Subcutaneous abdominal adipose tissue (tissue), 5 donors: Measurements from ENCODE around the gene GPR153.

Experiments used
- H3K27ac ChIP-seq: one replicate; pipeline ENCODE4 v1.7.0; 2013; ENCODE audit warnings: low read depth, mild to moderate bottlenecking, inconsistent platforms, low read length, moderate library complexity
- H3K27me3 ChIP-seq, 5 donors: one replicate each; pipeline ENCODE4 v1.7.0; 2013; ENCODE audit warnings: low read length in 5 of 5, inconsistent platforms in 1 of 5; ENCODE audit not compliant: control insufficient read depth in 5 of 5, insufficient read depth in 4 of 5
- H3K36me3 ChIP-seq, 5 donors: one replicate each; pipeline ENCODE4 v1.7.0; 2013; ENCODE audit warnings: low read length in 5 of 5; ENCODE audit not compliant: control insufficient read depth in 5 of 5, insufficient read depth in 5 of 5
- H3K4me1 ChIP-seq, 5 donors: one replicate each; pipeline ENCODE4 v1.7.0; 2013; ENCODE audit warnings: low read length in 5 of 5, mild to moderate bottlenecking in 3 of 5, moderate library complexity in 1 of 5; ENCODE audit not compliant: control insufficient read depth in 5 of 5, insufficient read depth in 5 of 5
- H3K4me3 ChIP-seq, 5 donors: one replicate each; pipeline ENCODE4 v1.7.0; 2013; ENCODE audit warnings: low read length in 5 of 5, low read depth in 1 of 5
- H3K9ac ChIP-seq, 5 donors: one replicate each; pipeline ENCODE4 v1.7.0; 2013; ENCODE audit warnings: low read length in 5 of 5, mild to moderate bottlenecking in 4 of 5, moderate library complexity in 3 of 5
- H3K9me3 ChIP-seq, 5 donors: one replicate each; pipeline ENCODE4 v1.7.0; 2013; ENCODE audit warnings: low read length in 5 of 5; ENCODE audit not compliant: control insufficient read depth in 5 of 5
- donor health status: healthy.
- donor health status: healthy.
- donor health status: healthy.
- donor health status: healthy.
- donor health status: healthy.

The GPR153 gene

GRCh38 chr1:6271554-6271953, 10.7 kb upstream of the GPR153 start:
- H3K4me1 ChIP-seq: peaks cover 0 to 10% (median 8%) of the 10 kb centered on the region in 5 donors
- H3K9ac ChIP-seq: no peak overlapping the region
- no peak overlapping the region for H3K4me3 ChIP-seq
- peaks cover 0 to 2% (median 0%) of the 10 kb centered on the region in 5 donors for H3K27me3 ChIP-seq
- no peaks in the 10 kb centered on the region for H3K9me3 ChIP-seq
- no peaks in the 10 kb centered on the region for H3K36me3 ChIP-seq
- H3K27ac ChIP-seq: no peak overlapping the region

- no peaks in the 10 kb centered on the region for H3K36me3 ChIP-seq
- H3K4me3 ChIP-seq: no peak overlapping the region
- no peaks in the 10 kb centered on the region for H3K9me3 ChIP-seq
- no peak overlapping the region for H3K9ac ChIP-seq
- H3K27me3 ChIP-seq: peaks cover 0 to 2% (median 0%) of the 10 kb centered on the region in 5 donors
- peaks cover 0 to 4% (median 3%) of the 10 kb centered on the region in 5 donors for H3K4me1 ChIP-seq
- H3K27ac ChIP-seq: no peak overlapping the region
These were observed 10.1 kb upstream of the GPR153 start for GRCh38 chr1:6271006-6271405.

GRCh38 chr1:6270401-6270800, 9.5 kb upstream of the GPR153 start:
- no peaks in the 10 kb centered on the region for H3K4me1 ChIP-seq
- H3K36me3 ChIP-seq: no peaks in the 10 kb centered on the region
- H3K9ac ChIP-seq: no peak overlapping the region
- H3K27me3 ChIP-seq: peaks cover 0 to 2% (median 0%) of the 10 kb centered on the region in 5 donors
- no peak overlapping the region for H3K4me3 ChIP-seq
- H3K27ac ChIP-seq: no peak overlapping the region
- H3K9me3 ChIP-seq: no peaks in the 10 kb centered on the region

- Histone ChIP-seq H3K9me3 (no peaks in the 10 kb centered on the region), H3K36me3 (no peaks in the 10 kb centered on the region), H3K9ac (no peak overlapping the region), H3K27ac (no peak overlapping the region), H3K27me3 (peaks cover 0 to 2% (median 0%) of the 10 kb centered on the region in 5 donors), H3K4me1 (no peaks in the 10 kb centered on the region), H3K4me3 (no peak overlapping the region)
These were observed 9.0 kb upstream of the GPR153 start for GRCh38 chr1:6269720-6270400.

GRCh38 chr1:6269296-6269695, 8.4 kb upstream of the GPR153 start:
- peaks cover 0 to 2% (median 0%) of the 10 kb centered on the region in 5 donors for H3K27me3 ChIP-seq
- H3K4me1 ChIP-seq: peaks cover 0 to 2% (median 0%) of the 10 kb centered on the region in 5 donors
- no peaks in the 10 kb centered on the region for H3K36me3 ChIP-seq
- no peak overlapping the region for H3K27ac ChIP-seq
- no peak overlapping the region for H3K4me3 ChIP-seq
- no peaks in the 10 kb centered on the region for H3K9me3 ChIP-seq
- H3K9ac ChIP-seq: no peak overlapping the region

- Histone ChIP-seq H3K9ac (no peak overlapping the region), H3K4me1 (peaks cover under 1 to 11% (median 8%) of the 10 kb centered on the region in 5 donors), H3K27me3 (peaks cover 0 to 2% (median 0%) of the 10 kb centered on the region in 5 donors), H3K9me3 (no peaks in the 10 kb centered on the region), H3K4me3 (no peak overlapping the region), H3K36me3 (no peaks in the 10 kb centered on the region), H3K27ac (no peak overlapping the region)
These were observed 7.5 kb upstream of the GPR153 start for GRCh38 chr1:6268415-6268814.

- Histone ChIP-seq H3K27ac (no peak overlapping the region), H3K9me3 (no peaks in the 10 kb centered on the region), H3K27me3 (peaks cover 0 to 2% (median 0%) of the 10 kb centered on the region in 5 donors), H3K9ac (no peak overlapping the region), H3K4me3 (no peak overlapping the region), H3K36me3 (no peaks in the 10 kb centered on the region), H3K4me1 (peaks cover 2 to 17% (median 14%) of the 10 kb centered on the region in 5 donors)
These were observed 6.9 kb upstream of the GPR153 start for GRCh38 chr1:6267686-6268322.

GRCh38 chr1:6266641-6267040, 5.7 kb upstream of the GPR153 start:
- Histone ChIP-seq H3K9me3 (no peaks in the 10 kb centered on the region), H3K27ac (no peak overlapping the region), H3K4me3 (no peak overlapping the region), H3K4me1 (peaks cover 2 to 27% (median 22%) of the 10 kb centered on the region in 5 donors), H3K27me3 (peaks cover 0 to 2% (median 0%) of the 10 kb centered on the region in 5 donors), H3K36me3 (no peaks in the 10 kb centered on the region), H3K9ac (no peak overlapping the region)

GRCh38 chr1:6265151-6265550, 4.3 kb upstream of the GPR153 start:
- Histone ChIP-seq H3K9ac (no peak overlapping the region), H3K27ac (no peak overlapping the region), H3K4me1 (peaks cover 2 to 35% (median 27%) of the 10 kb centered on the region in 5 donors), H3K9me3 (no peaks in the 10 kb centered on the region), H3K4me3 (no peak overlapping the region), H3K36me3 (no peaks in the 10 kb centered on the region), H3K27me3 (peaks cover 0 to 2% (median 0%) of the 10 kb centered on the region in 5 donors)

- H3K9me3 ChIP-seq: no peaks in the 10 kb centered on the region
- H3K27me3 ChIP-seq: peaks cover 0 to 2% (median 0%) of the 10 kb centered on the region in 5 donors
- H3K36me3 ChIP-seq: no peaks in the 10 kb centered on the region
- H3K9ac ChIP-seq: no peak overlapping the region
- H3K27ac ChIP-seq: no peak overlapping the region
- peaks cover 2 to 47% (median 34%) of the 10 kb centered on the region in 5 donors for H3K4me1 ChIP-seq
- H3K4me3 ChIP-seq: no peak overlapping the region
These were observed 2.8 kb upstream of the GPR153 start for GRCh38 chr1:6263716-6264115.
